ENCODE measurements around the gene ITGAE.
"Not testable (repeated sequence)": the region's sequence is repeated elsewhere in the genome, so short reads cannot be mapped to it uniquely, and the experiment has no call there.

Gene ITGAE

GRCh38 chr17:3846437-3847164 lies 45.6 kb upstream of the ITGAE start:
- DNase-seq: no peak
- no peak overlapping the region for H2BK15ac ChIP-seq (ENCODE audit: low read depth, poor library complexity, severe bottlenecking)
- no peak overlapping the region for H3K27ac ChIP-seq (ENCODE audit: low read length, poor library complexity, severe bottlenecking)
- H3K4me3 ChIP-seq (ENCODE audit: insufficient read depth in 1 of 2, low read depth in 1 of 2, low read length in 2 of 2): peak overlapping the region in 1 of 2 experiments; percentile 64
- no peak overlapping the region for H2AFZ ChIP-seq (ENCODE audit: low read depth, low read length)
- H3K27me3 ChIP-seq (ENCODE audit: control insufficient read depth in 1 of 2, insufficient read depth in 1 of 2, low read length in 2 of 2): peaks cover 9 to 10% of the 10 kb centered on the region in 2 experiments
- peaks cover 16% of the 10 kb centered on the region for H3K79me1 ChIP-seq (replicated peaks; ENCODE audit: low read length, poor library complexity, severe bottlenecking)
- peaks cover 21 to 26% of the 10 kb centered on the region in 2 experiments for H3K36me3 ChIP-seq (ENCODE audit: control insufficient read depth in 1 of 2, insufficient read depth in 2 of 2, low read depth in 1 of 2, low read length in 2 of 2)
- no peak overlapping the region for H2BK5ac ChIP-seq (ENCODE audit: low read depth, low read length, poor library complexity, severe bottlenecking)
- no peak overlapping the region for H2BK120ac ChIP-seq (ENCODE audit: low read depth, low read length)
- no peak overlapping the region for H3K18ac ChIP-seq (ENCODE audit: low read depth in 1 of 2, low read length in 2 of 2)
- no peak overlapping the region for H3K23ac ChIP-seq (ENCODE audit: low read length in 2 of 2)
- H3K14ac ChIP-seq (ENCODE audit: low read length in 2 of 2): no peak overlapping the region
- H3K9ac ChIP-seq (ENCODE audit: low read length): peak overlapping the region; percentile 73
- WGBS: 69% methylated on average over 9 of the region's 17 CpGs
- no peaks in the 10 kb centered on the region for H3K9me3 ChIP-seq (ENCODE audit: control insufficient read depth, low read length)
- no peak overlapping the region for H3K4ac ChIP-seq (ENCODE audit: low read depth in 1 of 2, low read length in 2 of 2)
- H2BK12ac ChIP-seq (ENCODE audit: low read length in 2 of 2): no peak overlapping the region
- no peak overlapping the region for H2AK5ac ChIP-seq (ENCODE audit: low read length, severe bottlenecking)
- peaks cover 7% of the 10 kb centered on the region for H3K4me1 ChIP-seq (ENCODE audit: control insufficient read depth, insufficient read depth, low read depth, low read length)
- no peak overlapping the region for H4K91ac ChIP-seq (ENCODE audit: low read length)
- H4K8ac ChIP-seq (ENCODE audit: low read length): no peak overlapping the region
- H3K4me2 ChIP-seq (ENCODE audit: low read length, poor library complexity, severe bottlenecking): peak overlapping the region; percentile 58

- peak; percentile 91 for DNase-seq
- Histone ChIP-seq H3K79me1 (replicated peaks; ENCODE audit: low read length, poor library complexity, severe bottlenecking) (peaks cover 16% of the 10 kb centered on the region), H2BK15ac (ENCODE audit: low read depth, poor library complexity, severe bottlenecking) (no peak within 1 kb of the TSS), H3K9ac (ENCODE audit: low read length) (peak within 1 kb of the TSS; percentile 94), H3K27ac (ENCODE audit: low read length, poor library complexity, severe bottlenecking) (peak within 1 kb of the TSS; percentile 50), H3K27me3 (ENCODE audit: control insufficient read depth in 1 of 2, insufficient read depth in 1 of 2, low read length in 2 of 2) (peaks cover 8 to 9% of the 10 kb centered on the region in 2 experiments), H3K4ac (ENCODE audit: low read depth in 1 of 2, low read length in 2 of 2) (peak within 1 kb of the TSS; percentile 39 to 99), H3K4me1 (ENCODE audit: control insufficient read depth, insufficient read depth, low read depth, low read length) (peaks cover 7% of the 10 kb centered on the region), H2BK120ac (ENCODE audit: low read depth, low read length) (peak within 1 kb of the TSS; percentile 86), H3K4me3 (ENCODE audit: insufficient read depth in 1 of 2, low read depth in 1 of 2, low read length in 2 of 2) (peak within 1 kb of the TSS; percentile 94 to 96), H3K36me3 (ENCODE audit: control insufficient read depth in 1 of 2, insufficient read depth in 2 of 2, low read depth in 1 of 2, low read length in 2 of 2) (peaks cover 24 to 34% of the 10 kb centered on the region in 2 experiments), H2AK5ac (ENCODE audit: low read length, severe bottlenecking) (no peak within 1 kb of the TSS), H4K8ac (ENCODE audit: low read length) (peak within 1 kb of the TSS; percentile 95), H2BK5ac (ENCODE audit: low read depth, low read length, poor library complexity, severe bottlenecking) (peak within 1 kb of the TSS; percentile 97), H2AFZ (ENCODE audit: low read depth, low read length) (peak within 1 kb of the TSS; percentile 97), H2BK12ac (ENCODE audit: low read length in 2 of 2) (peak within 1 kb of the TSS in 1 of 2 experiments; percentile 31), H4K91ac (ENCODE audit: low read length) (peak within 1 kb of the TSS; percentile 92), H3K9me3 (ENCODE audit: control insufficient read depth, low read length) (no peaks in the 10 kb centered on the region), H3K23ac (ENCODE audit: low read length in 2 of 2) (peak within 1 kb of the TSS in 1 of 2 experiments; percentile 90), H3K14ac (ENCODE audit: low read length in 2 of 2) (peak within 1 kb of the TSS; percentile 78 to 97), H3K4me2 (ENCODE audit: low read length, poor library complexity, severe bottlenecking) (peak within 1 kb of the TSS; percentile 82), H3K18ac (ENCODE audit: low read depth in 1 of 2, low read length in 2 of 2) (peak within 1 kb of the TSS; percentile 97)
- WGBS: under 1% methylated on average over 73 of the region's 76 CpGs
Measured at GRCh38 chr17:3845621-3846436, 44.8 kb upstream of the ITGAE start, which contains the start of gene NCBP3. Gene NCBP3 (minus strand): TSS chr17:3846246. CDS start chr17:3846223, 23 bp downstream.

- peak overlapping the region; percentile 82 for H3K4me2 ChIP-seq (ENCODE audit: low read length, poor library complexity, severe bottlenecking)
- peak overlapping the region in 1 of 2 experiments; percentile 78 for H3K14ac ChIP-seq (ENCODE audit: low read length in 2 of 2)
- no peaks in the 10 kb centered on the region for H3K9me3 ChIP-seq (ENCODE audit: control insufficient read depth, low read length)
- no peak overlapping the region for H2BK15ac ChIP-seq (ENCODE audit: low read depth, poor library complexity, severe bottlenecking)
- H3K23ac ChIP-seq (ENCODE audit: low read length in 2 of 2): no peak overlapping the region
- peak overlapping the region; percentile 94 for H3K9ac ChIP-seq (ENCODE audit: low read length)
- peaks cover 7% of the 10 kb centered on the region for H3K4me1 ChIP-seq (ENCODE audit: control insufficient read depth, insufficient read depth, low read depth, low read length)
- H4K91ac ChIP-seq (ENCODE audit: low read length): no peak overlapping the region
- H2BK120ac ChIP-seq (ENCODE audit: low read depth, low read length): no peak overlapping the region
- H3K27me3 ChIP-seq (ENCODE audit: control insufficient read depth in 1 of 2, insufficient read depth in 1 of 2, low read length in 2 of 2): peaks cover 3 to 4% of the 10 kb centered on the region in 2 experiments
- H3K4ac ChIP-seq (ENCODE audit: low read depth in 1 of 2, low read length in 2 of 2): peak overlapping the region; percentile 39 to 99
- H3K79me1 ChIP-seq (replicated peaks; ENCODE audit: low read length, poor library complexity, severe bottlenecking): peaks cover 19% of the 10 kb centered on the region
- H2BK5ac ChIP-seq (ENCODE audit: low read depth, low read length, poor library complexity, severe bottlenecking): no peak overlapping the region
- H2AFZ ChIP-seq (ENCODE audit: low read depth, low read length): peak overlapping the region; percentile 97
- H3K36me3 ChIP-seq (ENCODE audit: control insufficient read depth in 1 of 2, insufficient read depth in 2 of 2, low read depth in 1 of 2, low read length in 2 of 2): peaks cover 24 to 39% of the 10 kb centered on the region in 2 experiments
- H2AK5ac ChIP-seq (ENCODE audit: low read length, severe bottlenecking): no peak overlapping the region
- peak overlapping the region in 1 of 2 experiments; percentile 97 for H3K18ac ChIP-seq (ENCODE audit: low read depth in 1 of 2, low read length in 2 of 2)
- peak overlapping the region; percentile 12 for H3K27ac ChIP-seq (ENCODE audit: low read length, poor library complexity, severe bottlenecking)
- peak overlapping the region; percentile 94 to 96 for H3K4me3 ChIP-seq (ENCODE audit: insufficient read depth in 1 of 2, low read depth in 1 of 2, low read length in 2 of 2)
- DNase-seq: no peak
- no peak overlapping the region for H2BK12ac ChIP-seq (ENCODE audit: low read length in 2 of 2)
- WGBS: 2% methylated on average over 8 of the region's 8 CpGs
- peak overlapping the region; percentile 72 for H4K8ac ChIP-seq (ENCODE audit: low read length)
Measured at GRCh38 chr17:3845291-3845620, 44.3 kb upstream of the ITGAE start.

DNA sequence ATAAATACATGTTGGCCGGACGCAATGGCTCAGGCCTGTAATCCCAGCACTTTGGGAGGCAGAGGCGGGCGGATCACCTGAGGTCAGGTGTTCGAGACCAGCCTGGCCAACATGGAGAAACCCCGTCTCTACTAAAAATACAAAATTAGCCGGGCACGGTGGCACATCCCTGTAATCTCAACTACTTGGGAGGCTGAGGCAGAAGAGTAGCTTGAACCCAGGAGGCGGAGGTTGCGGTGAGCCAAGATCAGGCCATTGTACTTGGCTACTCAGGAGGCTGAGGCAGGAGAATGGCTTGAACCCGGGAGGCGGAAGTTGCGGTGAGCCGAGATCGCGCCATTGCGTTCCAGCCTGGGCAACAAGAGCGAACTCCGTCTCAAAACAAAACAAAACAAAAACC lies 43.6 kb upstream of the ITGAE start:
- H3K27me3 ChIP-seq (ENCODE audit: control insufficient read depth in 1 of 2, insufficient read depth in 1 of 2, low read length in 2 of 2); H3K23ac ChIP-seq (ENCODE audit: low read length in 2 of 2); H3K4me2 ChIP-seq (ENCODE audit: low read length, poor library complexity, severe bottlenecking); H3K9me3 ChIP-seq (ENCODE audit: control insufficient read depth, low read length); H4K91ac ChIP-seq (ENCODE audit: low read length); H2BK5ac ChIP-seq (ENCODE audit: low read depth, low read length, poor library complexity, severe bottlenecking); H2AK5ac ChIP-seq (ENCODE audit: low read length, severe bottlenecking); DNase-seq; H3K27ac ChIP-seq (ENCODE audit: low read length, poor library complexity, severe bottlenecking); H3K18ac ChIP-seq (ENCODE audit: low read depth in 1 of 2, low read length in 2 of 2); H2BK12ac ChIP-seq (ENCODE audit: low read length in 2 of 2); H3K4ac ChIP-seq (ENCODE audit: low read depth in 1 of 2, low read length in 2 of 2); H2BK120ac ChIP-seq (ENCODE audit: low read depth, low read length); H4K8ac ChIP-seq (ENCODE audit: low read length); H2AFZ ChIP-seq (ENCODE audit: low read depth, low read length); H3K4me1 ChIP-seq (ENCODE audit: control insufficient read depth, insufficient read depth, low read depth, low read length); H2BK15ac ChIP-seq (ENCODE audit: low read depth, poor library complexity, severe bottlenecking); H3K14ac ChIP-seq (ENCODE audit: low read length in 2 of 2): not testable (repeated sequence)
- Histone ChIP-seq H3K4me3 (ENCODE audit: insufficient read depth in 1 of 2, low read depth in 1 of 2, low read length in 2 of 2) (peak overlapping the region in 1 of 2 experiments; percentile 96), H3K36me3 (ENCODE audit: control insufficient read depth in 1 of 2, insufficient read depth in 2 of 2, low read depth in 1 of 2, low read length in 2 of 2) (peaks cover 27 to 46% of the 10 kb centered on the region in 2 experiments), H3K79me1 (replicated peaks; ENCODE audit: low read length, poor library complexity, severe bottlenecking) (peaks cover 26% of the 10 kb centered on the region), H3K9ac (ENCODE audit: low read length) (peak overlapping the region; percentile 94)
- WGBS: 97% methylated on average over 17 of the region's 19 CpGs

All from mesenchymal stem cell (in vitro differentiated cells and primary cell).